Thyroid gland (tissue), 4 donors: ENCODE results near the gene KCNIP4.

ENCODE experiments used
- CTCF ChIP-seq, 6 experiments: fragments of 200-600 bp in 3 of 6; fragments of 450-650 bp in 3 of 6; sonication (generic) in 3 of 6; IDR thresholded peaks; one replicate each; pipeline ENCODE4 v1.5.1; 2016 to 2019; ENCODE audit warnings: antibody characterized with exemption in 6 of 6, mild to moderate bottlenecking in 2 of 6, inconsistent platforms in 1 of 6, moderate library complexity in 1 of 6
- POLR2A ChIP-seq, 2 donors: fragments of 450-650 bp; IDR thresholded peaks; one replicate each; pipeline ENCODE4 v1.6.1; 2017; ENCODE audit warnings: antibody characterized with exemption in 2 of 2, mild to moderate bottlenecking in 2 of 2, moderate library complexity in 1 of 2

DNA sequence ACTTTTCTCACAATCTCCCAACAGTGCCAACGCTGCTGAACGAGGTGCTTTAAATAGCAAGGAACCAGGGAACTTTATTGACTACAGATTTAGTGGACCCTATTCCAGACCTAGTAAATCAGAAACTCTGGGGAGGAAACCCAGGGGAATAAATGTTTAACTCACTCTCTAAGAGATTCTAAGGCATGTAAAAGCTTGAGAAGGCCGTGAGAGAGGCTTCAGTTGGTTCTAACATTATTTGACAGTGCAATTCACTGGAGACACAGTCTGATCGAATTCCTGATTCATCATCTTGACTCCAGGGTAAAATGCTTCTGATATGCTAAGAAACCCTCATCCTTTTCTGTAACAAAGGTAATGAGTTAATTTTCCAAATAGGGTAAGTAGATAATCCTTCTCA, 494.4 kb downstream of the KCNIP4 start:
- no peak for TF ChIP-seq CTCF (IDR thresholded peaks at IDR 0.05)
- TF ChIP-seq POLR2A (IDR thresholded peaks at IDR 0.05) = no peak
